ENCODE measurements around the gene ABCA2. TPM values are rescaled to one million over a fixed set of nuclear protein-coding genes. Genes with fewer than 3 reads are reported as not detected.

The ABCA2 gene
- total RNA-seq, 2 experiments from 2014 or later = 11.8 to 16.2 TPM

DNA sequence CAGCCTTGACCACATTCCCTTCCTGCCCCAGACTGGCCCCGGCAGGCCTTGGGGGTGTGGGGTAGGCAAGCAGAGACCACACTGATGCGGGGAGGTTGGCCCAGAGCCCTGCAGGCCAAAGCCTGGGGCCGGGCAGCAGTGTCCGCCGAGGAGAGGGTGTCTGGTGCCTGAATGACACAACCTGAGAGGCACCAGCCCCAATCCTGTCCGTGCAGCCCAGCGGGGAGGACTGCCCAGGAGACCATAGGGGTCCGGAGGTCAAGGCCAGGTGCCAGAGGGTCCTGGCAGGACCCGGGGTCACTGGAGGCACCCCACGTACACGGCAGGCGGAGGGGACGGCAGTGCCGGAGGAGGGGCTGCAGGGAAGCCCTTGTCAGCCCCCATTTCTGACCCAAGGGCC, 56.3 kb downstream of the ABCA2 start:
- TF ChIP-seq, protein P1, sequence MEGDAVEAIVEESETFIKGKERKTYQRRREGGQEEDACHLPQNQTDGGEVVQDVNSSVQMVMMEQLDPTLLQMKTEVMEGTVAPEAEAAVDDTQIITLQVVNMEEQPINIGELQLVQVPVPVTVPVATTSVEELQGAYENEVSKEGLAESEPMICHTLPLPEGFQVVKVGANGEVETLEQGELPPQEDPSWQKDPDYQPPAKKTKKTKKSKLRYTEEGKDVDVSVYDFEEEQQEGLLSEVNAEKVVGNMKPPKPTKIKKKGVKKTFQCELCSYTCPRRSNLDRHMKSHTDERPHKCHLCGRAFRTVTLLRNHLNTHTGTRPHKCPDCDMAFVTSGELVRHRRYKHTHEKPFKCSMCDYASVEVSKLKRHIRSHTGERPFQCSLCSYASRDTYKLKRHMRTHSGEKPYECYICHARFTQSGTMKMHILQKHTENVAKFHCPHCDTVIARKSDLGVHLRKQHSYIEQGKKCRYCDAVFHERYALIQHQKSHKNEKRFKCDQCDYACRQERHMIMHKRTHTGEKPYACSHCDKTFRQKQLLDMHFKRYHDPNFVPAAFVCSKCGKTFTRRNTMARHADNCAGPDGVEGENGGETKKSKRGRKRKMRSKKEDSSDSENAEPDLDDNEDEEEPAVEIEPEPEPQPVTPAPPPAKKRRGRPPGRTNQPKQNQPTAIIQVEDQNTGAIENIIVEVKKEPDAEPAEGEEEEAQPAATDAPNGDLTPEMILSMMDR (IDR thresholded peaks at IDR 0.05) = no peak
- peaks cover 18% of the 10 kb centered on the region for H3K4me1 Mint-ChIP-seq (ENCODE audit: low read depth)
- CTCF ChIA-PET = interaction anchor here (1.2 kb wide), 1 partner anchor 25 kb away, joined by 3 read pairs; no protein-coding TSS in a partner anchor
- POLR2A ChIA-PET = no interaction called here
- H3K9me3 Mint-ChIP-seq = no peaks in the 10 kb centered on the region
- no peak overlapping the region for H3K4me3 Mint-ChIP-seq
- ATAC-seq (no peak), DNase-seq (no peak)
- no peaks in the 10 kb centered on the region for H3K27me3 Mint-ChIP-seq
- intact Hi-C loops (cut with micrococcal nuclease) = no loop called here
- H3K27ac Mint-ChIP-seq = no peak overlapping the region
- H3K36me3 Mint-ChIP-seq (ENCODE audit: low read depth) = no peaks in the 10 kb centered on the region

DNA sequence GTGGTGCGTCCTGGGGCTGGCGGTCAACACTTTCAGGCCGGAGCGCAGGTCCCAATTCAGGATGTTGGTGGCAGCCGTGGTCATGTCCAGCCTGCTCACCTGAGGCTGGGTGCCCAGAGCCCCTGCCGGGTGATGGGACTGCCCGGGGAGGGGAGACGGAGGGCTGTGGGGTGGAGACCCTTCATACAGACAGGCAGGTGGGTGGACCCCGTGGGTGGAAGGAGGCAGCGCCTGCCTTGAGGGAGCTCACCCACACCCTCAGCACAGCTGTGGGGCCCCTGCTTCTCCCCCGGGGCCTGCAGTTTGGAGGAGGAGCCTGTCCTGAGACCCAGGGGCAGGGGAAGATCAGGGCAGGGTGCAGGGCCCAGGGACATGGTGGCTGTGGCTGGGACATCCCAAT, 57.7 kb downstream of the ABCA2 start:
- CTCF ChIA-PET = no interaction called here
- no peak for ATAC-seq
- intact Hi-C loops (cut with micrococcal nuclease) = no loop called here
- peaks cover 17% of the 10 kb centered on the region for H3K4me1 Mint-ChIP-seq (ENCODE audit: low read depth)
- DNase-seq = no peak
- no peak overlapping the region for H3K27ac Mint-ChIP-seq
- H3K36me3 Mint-ChIP-seq (ENCODE audit: low read depth) = no peaks in the 10 kb centered on the region
- no peaks in the 10 kb centered on the region for H3K9me3 Mint-ChIP-seq
- no peaks in the 10 kb centered on the region for H3K27me3 Mint-ChIP-seq
- TF ChIP-seq, protein P1 (IDR thresholded peaks at IDR 0.05) = no peak
- H3K4me3 Mint-ChIP-seq = no peak overlapping the region
- POLR2A ChIA-PET = interaction anchor here (1.1 to 1.2 kb wide), 2 partner anchors 18 to 38 kb away, joined by 3 read pairs; no protein-coding TSS in a partner anchor

DNA sequence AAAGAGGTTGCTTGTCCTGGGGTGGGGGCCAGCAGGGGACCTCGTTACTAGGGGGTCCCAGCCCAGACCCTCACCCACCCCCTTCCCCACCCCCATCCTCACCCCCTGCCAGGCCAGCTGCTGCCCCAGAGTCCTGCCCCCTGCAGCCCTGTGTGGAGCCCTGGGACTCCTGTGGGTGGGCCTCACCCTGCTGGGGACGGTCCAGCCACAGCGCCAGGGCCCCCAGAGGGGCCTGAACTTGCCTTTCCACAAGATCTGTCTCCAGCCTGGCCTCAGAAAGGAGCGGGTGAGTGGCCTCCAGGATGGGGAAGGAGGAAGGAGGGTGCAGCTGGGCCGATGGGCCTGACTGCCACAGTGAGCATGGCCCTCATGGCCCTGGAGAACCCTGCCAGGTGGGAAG, 58.3 kb downstream of the ABCA2 start:
- no peaks in the 10 kb centered on the region for H3K36me3 Mint-ChIP-seq (ENCODE audit: low read depth)
- H3K27me3 Mint-ChIP-seq = no peaks in the 10 kb centered on the region
- ChIA-PET CTCF (no interaction called here), POLR2A (interaction anchor here (0.6 to 1.1 kb wide), 3 partner anchors 10 to 319 kb away, joined by 3 to 4 read pairs (median 3); no protein-coding TSS in a partner anchor)
- TF ChIP-seq, protein P1 (IDR thresholded peaks at IDR 0.05) = no peak
- H3K9me3 Mint-ChIP-seq = no peaks in the 10 kb centered on the region
- DNase-seq (no peak), ATAC-seq (no peak)
- intact Hi-C loops (cut with micrococcal nuclease) = no loop called here
- H3K27ac Mint-ChIP-seq = no peak overlapping the region
- no peak overlapping the region for H3K4me3 Mint-ChIP-seq
- peaks cover 14% of the 10 kb centered on the region for H3K4me1 Mint-ChIP-seq (ENCODE audit: low read depth)

DNA sequence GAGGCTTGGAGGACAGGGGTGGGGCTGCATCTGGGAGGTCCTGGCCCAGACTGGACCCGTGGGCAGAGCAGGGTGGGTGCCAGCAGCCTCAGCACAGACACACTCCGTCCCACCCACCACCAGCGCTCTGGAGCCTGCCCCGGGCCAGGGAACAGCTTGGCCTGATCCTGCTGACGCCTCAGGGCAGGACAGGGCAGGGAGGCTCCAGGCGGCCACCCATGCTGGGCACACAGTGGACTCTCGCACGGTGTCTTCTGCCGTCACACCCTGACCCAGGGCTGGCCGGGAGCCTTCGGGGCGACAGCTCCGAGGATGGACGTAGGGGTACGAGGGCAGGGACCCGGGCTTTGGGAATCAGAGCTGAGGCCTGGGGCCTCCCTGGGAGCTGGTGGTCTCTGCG, 58.9 kb downstream of the ABCA2 start:
- Mint-ChIP-seq H3K27ac (no peak overlapping the region), H3K9me3 (no peaks in the 10 kb centered on the region), H3K4me1 (ENCODE audit: low read depth) (peaks cover 17% of the 10 kb centered on the region), H3K4me3 (no peak overlapping the region), H3K36me3 (ENCODE audit: low read depth) (no peaks in the 10 kb centered on the region), H3K27me3 (no peaks in the 10 kb centered on the region)
- no peak for DNase-seq
- no peak for ATAC-seq
- CTCF ChIA-PET = interaction anchor here (0.7 kb wide), 1 partner anchor 60 kb away, joined by 4 read pairs; the partner anchor contains the start of gene ABCA2
- TF ChIP-seq, protein P1 (IDR thresholded peaks at IDR 0.05) = no peak
- intact Hi-C loops (cut with micrococcal nuclease) = no loop called here
- POLR2A ChIA-PET = interaction anchor here (0.5 to 0.8 kb wide), 3 partner anchors 10 to 320 kb away, joined by 3 to 4 read pairs (median 3); no protein-coding TSS in a partner anchor

DNA sequence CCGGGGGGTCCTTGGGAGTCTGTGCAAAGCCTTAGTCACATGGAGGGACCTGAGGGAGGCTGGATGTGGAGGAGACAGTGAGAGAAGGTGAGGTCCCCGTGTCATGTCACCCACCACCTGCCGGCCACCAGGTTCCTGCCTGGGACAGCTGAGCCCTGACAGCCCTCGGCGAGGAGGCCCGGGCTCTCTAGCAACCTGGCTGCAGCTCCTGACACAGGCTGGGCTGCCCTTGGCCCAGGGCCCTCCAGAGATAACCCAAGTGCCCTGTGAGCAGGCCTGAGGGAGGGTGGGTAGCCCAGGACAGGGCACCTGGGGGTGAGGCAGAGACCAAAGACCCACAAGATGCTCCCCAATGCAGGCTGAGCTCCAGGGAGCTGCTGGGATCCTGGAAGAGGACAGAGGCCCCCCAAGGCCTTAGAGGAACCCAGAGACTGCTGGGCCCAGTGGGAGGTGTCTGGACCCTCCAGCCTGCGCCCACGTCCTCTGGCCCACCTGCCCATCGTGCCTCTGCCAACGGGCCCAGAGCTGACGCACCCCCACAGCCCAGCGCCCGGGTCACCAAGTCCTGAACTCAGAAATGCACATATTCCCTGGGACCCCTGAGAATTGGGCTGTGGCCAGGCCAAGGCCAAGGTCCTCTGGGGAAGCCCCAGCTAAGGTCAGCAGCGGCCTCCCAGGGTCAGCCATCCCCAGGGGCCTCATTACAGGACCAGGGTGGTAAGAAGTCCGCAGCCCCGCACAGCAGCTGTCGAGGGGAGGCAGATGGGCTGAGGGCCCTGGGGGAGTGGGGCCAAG, 59.5 kb downstream of the ABCA2 start:
- CTCF ChIA-PET = interaction anchor here (0.7 kb wide), 1 partner anchor 60 kb away, joined by 4 read pairs; the partner anchor contains the start of gene ABCA2
- no peaks in the 10 kb centered on the region for H3K36me3 Mint-ChIP-seq (ENCODE audit: low read depth)
- H3K27me3 Mint-ChIP-seq = no peaks in the 10 kb centered on the region
- no peak for ATAC-seq
- peaks cover 17% of the 10 kb centered on the region for H3K4me1 Mint-ChIP-seq (ENCODE audit: low read depth)
- POLR2A ChIA-PET = interaction anchor here (0.5 kb wide), 1 partner anchor 190 kb away, joined by 3 read pairs; no protein-coding TSS in a partner anchor
- TF ChIP-seq, protein P1 (IDR thresholded peaks at IDR 0.05) = no peak
- no peak overlapping the region for H3K4me3 Mint-ChIP-seq
- H3K9me3 Mint-ChIP-seq = no peaks in the 10 kb centered on the region
- no peak for DNase-seq
- intact Hi-C loops (cut with micrococcal nuclease) = no loop called here
- H3K27ac Mint-ChIP-seq = no peak overlapping the region
